GM21717 (cell line): Measurements from ENCODE around the gene CELF1.
"Not testable (repeated sequence)": the region's sequence is repeated elsewhere in the genome, so short reads cannot be mapped to it uniquely, and the experiment has no call there.

Experiments
- ATAC-seq: cut with Tn5 transposase; IDR thresholded peaks from one replicate; pipeline ENCODE4 v1.9.1; 2021; ENCODE audit warnings: mild to moderate bottlenecking, moderate library complexity; ENCODE audit not compliant: unreplicated experiment

Gene CELF1

DNA sequence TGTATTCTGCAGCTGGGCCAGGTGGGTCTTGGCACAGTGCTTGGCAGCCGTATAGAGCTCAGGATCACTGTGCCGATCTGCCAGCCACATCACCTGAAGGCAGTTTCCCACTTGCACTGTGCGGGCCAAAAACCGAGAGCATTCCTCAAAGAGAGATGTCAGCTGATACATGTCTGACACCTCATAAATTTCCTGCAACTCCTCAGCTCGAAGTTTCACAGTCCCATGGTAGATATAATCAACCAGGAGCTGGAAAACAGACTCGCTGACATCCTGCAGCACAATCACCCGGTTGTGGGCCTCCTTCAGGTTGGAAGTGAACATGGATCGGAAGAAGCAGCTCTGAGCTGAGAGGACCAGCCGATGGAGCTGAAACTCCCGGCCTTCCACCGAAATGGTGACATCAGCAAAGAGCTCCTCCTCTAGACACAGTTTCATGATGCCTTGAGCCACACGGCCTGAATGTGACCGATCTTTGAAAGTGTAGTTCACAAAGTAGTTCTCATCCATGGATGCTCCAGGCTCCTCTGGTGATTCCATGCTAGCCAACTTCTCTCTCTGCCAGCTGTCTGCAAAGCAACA, 24.6 kb upstream of the CELF1 start:
- ATAC-seq = no peak

DNA sequence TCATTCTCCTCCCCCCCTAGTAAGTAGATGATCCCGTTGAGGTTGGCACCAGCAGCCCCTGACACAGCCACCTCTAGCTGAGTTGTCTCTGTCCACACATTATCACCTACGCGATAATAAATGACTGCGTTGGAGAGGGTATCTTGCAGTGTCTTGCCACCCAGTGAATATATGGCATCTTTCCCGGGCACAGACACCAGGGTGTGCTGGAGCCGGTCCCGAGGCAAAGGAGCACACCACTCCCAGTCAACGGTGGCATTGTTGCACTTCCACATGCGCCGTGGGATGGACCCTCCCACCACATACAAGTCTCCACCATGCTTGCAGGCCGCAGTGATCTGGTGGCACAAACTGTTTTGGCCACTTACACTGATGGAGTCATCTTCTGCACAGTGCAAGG, 20.4 kb upstream of the CELF1 start:
- ATAC-seq = no peak

DNA sequence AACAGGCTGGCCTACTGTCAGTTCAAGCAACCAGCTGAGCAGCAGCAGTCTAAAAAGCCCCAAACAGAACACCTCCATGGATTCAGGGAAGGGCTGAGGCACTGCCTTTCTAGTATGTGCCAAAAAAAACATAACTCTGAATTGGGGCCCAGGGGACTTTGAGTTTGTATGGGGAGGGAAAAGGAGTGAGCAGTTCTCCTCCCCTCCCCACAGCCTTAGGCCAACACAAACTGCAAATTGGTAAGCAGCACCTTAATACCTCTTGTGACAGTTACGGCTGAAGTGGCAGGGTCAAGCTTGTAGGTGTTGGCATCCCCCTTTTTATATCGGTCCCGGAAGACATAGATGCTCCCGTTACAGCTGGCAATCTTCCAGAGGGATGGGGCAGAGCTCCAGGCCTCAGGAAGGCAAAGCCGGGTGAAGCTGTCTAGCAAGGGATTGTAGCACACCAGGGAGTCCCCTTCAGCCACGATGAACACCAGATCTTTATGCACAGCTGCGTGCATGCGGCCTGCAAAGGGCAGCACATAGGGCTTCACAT, 19.9 kb upstream of the CELF1 start:
- ATAC-seq = no peak

DNA sequence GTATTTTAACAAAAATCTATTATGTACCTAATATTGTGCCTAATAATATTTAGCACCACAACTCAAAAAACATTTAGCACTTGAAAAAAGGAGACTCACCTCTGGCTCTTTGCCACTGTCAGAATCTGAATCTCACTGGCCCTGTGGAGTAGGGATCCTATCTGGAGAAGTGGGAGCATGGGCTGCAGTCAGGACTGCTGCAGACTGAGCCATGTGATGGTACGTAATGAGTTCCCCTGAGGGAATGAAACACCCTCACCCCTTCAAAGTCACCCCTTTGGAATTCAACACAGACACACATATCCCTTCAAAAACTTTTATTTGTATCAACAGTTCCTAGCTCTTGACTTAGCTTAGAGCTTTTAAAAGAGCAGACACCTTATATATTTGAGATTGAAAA, 19.0 kb upstream of the CELF1 start:
- no peak for ATAC-seq

DNA sequence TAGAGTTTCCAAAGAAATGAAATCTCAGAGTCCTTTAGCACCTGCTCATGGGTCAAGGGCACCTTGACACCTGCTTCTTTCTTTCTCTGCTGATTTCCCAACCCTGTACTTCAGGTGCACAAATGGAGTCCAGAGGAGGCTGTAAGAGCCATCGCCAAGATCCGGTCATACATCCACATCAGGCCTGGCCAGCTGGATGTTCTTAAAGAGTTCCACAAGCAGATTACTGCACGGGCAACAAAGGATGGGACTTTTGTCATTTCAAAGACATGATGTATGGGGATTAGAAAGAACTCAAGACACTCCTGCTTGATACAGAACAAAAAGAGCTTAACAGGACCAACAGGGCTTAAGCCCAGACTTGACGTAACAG, 18.4 kb upstream of the CELF1 start:
- ATAC-seq = no peak

DNA sequence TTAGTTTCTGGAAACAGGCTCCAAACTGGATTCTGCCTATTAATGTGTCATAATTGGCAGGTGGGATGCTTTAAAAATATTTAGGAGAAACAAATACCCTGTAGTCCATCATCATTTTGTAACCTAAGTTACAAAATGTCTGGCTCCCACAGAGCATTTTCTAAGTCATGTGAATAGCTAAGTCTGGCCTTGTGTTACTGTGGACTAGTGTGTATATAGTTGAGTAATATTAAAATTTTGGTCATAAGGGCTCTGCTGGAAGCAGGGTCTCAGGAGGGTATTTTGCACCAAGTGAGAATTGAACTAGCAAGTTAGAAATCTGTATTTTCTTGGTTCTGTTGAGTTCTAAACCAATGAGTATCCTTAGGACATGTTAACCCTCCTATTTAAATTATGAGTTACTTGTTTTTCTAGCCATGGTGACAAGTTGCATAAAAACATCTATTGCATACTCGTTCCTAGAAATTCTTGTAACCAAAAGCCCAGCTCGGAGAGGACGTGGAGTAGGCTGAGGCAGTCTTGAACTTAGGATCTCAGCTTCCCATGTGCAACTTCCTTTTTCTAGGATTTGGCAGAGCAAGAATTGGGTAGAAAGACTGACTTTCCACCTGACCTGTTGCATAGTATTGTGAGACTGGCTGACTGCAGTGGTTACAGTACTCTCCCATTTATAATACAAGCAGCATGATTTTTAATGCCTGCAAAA, 17.9 kb upstream of the CELF1 start:
- ATAC-seq = no peak

DNA sequence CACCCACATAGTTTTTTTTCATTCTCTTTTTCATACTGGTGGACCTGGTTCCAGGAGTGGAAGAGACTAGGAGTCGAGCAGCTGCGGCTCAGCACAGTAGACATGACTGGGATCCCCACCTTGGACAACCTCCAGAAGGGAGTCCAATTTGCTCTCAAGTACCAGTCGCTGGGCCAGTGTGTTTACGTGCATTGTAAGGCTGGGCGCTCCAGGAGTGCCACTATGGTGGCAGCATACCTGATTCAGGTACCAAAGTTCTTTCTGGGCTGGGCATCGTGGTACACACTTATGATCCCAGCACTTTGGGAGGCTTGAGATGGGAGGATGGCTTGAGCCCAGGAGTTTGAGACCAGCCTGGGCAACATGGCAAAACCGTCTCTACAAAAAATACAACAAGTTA, 16.7 kb upstream of the CELF1 start:
- no peak for ATAC-seq

DNA sequence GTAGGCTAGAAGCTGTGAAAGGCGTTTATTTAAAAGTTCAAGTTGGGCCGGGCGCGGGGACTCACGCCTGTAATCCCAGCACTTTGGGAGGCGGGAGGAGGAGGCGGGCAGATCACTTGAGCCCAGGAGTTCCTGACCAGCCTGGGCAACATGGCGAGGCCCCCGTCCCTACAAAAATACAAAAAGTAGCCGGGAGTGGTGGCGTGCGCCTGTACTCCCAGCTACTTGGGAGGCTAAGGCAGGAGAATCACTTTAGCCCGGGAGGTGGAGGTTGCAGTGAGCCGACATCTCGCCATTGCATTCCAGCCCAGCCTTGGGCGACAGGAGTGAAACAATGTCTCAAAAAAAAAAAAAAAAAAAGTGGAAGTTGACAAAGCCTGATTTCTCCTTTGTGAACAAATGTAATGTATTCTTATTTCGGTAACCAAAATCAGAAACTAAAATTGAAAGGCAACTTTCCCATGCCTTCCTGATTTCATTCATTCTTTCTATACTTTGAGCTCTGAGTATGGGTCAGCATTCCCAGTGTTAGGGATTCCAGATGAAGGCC, 13.3 kb upstream of the CELF1 start:
- ATAC-seq = peak; percentile 13

DNA sequence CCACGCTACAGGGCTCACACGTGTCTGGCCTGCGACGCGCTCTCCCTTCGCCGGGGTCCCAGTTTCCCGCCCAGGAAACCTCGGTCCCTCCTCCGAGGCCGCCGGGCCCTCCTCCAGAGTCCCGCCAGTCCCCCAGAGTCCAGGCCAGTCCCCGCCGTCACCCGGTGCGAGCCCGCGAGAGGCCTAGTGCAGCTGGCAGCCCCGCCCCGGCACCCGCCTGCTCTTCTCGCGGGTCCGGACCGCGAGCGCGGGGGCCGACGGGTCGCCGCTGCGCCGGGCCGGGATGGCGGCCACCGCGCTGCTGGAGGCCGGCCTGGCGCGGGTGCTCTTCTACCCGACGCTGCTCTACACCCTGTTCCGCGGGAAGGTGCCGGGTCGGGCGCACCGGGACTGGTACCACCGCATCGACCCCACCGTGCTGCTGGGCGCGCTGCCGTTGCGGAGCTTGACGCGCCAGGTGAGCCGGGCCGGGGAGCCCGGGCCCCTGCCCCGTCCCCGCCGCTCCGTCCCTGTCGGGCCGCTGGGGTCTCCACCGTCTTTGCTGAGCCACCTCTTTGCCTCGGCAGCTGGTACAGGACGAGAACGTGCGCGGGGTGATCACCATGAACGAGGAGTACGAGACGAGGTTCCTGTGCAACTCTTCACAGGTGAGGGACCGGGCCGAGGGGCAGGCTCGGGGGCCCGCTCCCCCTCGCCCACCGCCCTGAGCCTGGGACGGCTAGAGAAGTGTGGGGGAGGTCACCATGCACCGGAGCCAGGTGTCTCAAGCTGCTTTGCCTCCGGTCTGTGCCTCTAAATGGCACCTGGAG, 12.6 kb upstream of the CELF1 start, which contains the start of gene PTPMT1:
TSS of gene PTPMT1 (plus strand) at position 260 of the 809 bp plus-strand sequence. CDS start at position 284, 24 bp downstream.
- peak; percentile 81 for ATAC-seq

DNA sequence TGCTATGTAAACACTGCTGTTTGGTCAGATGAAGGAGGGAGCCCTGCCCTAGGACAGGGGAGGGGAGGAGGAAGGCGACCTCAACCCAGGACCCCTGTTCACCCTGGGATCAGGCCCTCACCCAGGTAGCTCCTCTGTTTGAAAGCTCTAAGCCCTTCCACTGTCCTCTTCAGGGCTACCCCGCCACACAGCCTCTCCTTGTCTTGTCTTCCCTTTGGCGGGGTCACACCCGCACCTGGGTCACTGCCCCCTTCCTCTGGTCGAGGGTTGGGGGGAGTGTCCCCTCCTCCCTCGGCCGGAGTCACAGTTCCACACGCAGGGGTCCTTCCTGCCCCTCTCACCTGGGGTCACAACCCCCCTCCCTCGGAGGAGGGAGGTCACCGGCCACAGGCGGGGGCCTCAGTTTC, 12.0 kb upstream of the CELF1 start:
- ATAC-seq = peak; percentile 2

DNA sequence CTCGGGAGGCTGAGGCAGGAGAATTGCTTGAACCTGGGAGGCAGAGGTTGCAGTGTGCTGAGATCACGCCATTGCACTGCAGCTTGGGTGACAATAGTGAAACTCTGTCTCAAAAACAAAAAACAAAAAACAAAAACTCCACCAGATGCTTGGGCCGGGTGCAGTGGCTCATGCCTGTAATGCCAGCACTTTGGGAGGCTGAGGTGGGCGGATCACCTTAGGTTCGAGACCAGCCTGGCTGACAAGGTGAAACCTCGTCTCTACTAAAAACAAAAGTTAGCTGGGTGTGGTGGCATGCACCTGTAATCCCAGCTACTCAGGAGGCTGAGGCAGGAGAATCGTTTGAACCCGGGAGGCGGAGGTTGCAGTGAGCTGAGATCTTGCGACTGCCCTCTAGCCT, 11.4 kb upstream of the CELF1 start:
- not testable (repeated sequence) for ATAC-seq

DNA sequence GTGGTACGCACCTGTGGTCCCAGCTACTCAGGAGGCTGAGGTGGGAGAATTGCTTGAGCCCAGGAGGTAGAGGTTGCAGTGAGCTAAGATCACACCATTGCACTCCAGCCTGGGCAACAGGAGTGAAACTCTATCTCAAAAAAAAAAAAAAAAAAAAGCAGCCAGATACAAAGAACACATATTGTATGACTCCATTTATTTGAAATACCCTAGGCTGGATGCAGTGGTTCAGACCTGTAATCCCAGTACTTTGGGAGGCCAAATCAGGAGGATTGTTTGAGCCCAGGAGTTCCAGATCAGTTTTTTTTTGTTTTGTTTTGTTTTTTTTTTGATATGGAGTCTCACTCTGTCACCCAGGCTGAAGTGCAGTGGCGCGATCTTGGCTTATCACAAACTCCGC, 9.5 kb upstream of the CELF1 start:
- not testable (repeated sequence) for ATAC-seq

DNA sequence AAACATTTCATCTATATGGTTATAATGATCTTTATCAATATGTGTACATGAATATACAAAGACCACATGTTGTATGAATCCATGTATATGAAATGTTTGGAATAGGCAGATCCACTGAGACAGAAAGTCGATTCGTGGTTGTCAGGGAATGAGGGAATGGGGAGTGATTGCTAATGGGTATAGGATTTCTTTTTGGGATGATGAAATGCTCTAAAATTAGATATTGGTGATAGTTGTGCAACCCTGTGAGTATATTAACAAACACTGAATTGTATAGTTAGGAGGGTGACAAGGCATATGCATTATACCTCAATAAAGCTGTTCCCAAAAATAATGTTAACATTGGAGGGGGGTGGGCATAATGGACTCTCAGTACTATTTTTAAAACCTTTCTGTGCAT, 7.5 kb upstream of the CELF1 start:
- ATAC-seq = no peak

DNA sequence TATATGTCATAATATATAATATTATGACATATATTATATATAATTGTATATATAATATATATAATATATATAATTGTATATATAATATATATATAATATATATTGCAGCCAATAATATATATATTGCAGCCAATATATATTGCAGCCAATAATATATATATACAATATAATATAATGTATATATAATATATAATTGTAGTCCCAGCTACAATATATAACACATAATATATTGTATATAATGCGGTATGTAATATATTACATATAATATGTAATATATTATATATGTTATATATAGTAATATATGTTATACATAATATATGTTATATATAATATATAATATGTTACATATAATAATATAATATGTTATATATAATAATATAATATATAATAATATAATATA, 5.8 kb upstream of the CELF1 start:
- ATAC-seq = no peak

DNA sequence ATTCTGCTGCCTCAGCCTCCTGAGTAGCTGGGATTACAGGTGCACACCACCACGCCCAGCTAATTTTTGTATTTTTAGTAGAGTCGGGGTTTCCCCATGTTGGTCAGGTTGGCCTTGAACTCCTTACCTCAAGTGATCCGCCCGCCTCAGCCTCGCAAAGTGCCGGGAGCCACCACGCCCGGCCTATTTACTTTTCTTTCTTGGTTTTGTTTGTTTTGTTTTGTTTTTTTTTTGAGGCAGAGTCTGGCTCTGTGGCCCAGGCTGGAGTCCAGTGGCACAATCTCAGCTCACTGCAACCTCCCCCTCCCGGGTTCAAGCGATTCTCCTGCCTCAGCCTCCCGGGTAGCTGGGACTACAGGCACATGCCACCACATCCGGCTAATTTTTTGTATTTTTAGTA, 4.1 kb upstream of the CELF1 start:
- ATAC-seq = not testable (repeated sequence)

DNA sequence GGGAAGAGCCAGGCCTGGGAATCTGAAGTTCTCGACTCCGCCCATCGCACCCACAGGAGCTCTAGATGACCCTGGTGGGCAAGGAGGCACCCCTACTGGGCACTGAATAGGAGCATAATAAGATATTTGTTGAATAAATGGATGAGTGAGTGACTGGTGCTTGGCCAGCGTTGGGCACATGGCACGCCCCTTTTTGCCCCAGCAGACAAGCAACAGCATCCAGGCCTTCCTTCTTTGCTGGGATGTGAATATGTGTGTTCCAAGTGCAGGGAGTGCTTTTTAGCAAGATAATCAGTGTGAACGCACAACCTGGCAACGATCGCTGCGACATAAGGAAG, 443 bp upstream of the CELF1 start:
- peak; percentile 16 for ATAC-seq

DNA sequence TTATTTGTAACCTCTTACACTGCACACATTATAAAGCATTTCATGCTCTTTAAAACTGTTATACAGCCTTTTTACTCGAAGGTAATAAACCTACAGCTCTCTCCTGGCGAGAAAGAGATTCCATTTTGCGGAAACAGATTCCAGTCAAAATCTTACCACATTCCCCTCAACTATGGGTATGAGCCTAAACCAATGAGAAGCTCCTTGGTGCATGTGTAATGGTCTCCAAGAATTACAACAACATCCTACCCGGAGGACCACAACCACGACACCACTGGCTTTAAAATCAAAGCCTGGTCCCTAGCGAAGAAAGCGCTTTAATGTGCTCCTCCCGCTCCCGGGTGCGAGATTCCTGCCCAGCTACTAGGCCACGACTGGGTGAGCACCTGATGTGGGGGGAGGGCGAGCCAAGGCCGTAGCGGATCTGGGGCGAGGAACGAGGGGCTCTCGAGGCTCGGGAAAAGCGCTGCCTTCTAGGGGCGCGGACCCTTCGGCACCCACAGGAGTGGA, 821 bp downstream of the CELF1 start:
- ATAC-seq = peak; percentile 8

DNA sequence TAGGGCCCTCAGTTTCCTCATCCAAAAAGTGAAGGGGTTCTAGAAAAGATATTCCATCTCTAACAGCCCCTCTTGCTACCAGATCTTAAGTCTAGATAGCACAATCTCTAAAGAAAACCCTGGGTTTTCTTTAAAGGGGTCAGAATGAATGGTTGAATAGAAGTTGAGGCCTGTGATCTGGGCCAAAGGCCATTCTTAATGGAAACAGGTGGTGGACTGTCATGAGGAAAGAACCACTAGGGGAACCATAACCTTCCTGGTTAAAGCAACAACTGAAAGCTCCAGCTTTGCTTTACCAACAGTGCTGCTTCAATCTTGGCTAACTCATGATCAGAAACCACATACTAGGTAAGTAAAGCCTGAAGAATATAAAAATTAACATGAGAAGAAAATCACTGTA, 1.8 kb downstream of the CELF1 start:
- no peak for ATAC-seq

DNA sequence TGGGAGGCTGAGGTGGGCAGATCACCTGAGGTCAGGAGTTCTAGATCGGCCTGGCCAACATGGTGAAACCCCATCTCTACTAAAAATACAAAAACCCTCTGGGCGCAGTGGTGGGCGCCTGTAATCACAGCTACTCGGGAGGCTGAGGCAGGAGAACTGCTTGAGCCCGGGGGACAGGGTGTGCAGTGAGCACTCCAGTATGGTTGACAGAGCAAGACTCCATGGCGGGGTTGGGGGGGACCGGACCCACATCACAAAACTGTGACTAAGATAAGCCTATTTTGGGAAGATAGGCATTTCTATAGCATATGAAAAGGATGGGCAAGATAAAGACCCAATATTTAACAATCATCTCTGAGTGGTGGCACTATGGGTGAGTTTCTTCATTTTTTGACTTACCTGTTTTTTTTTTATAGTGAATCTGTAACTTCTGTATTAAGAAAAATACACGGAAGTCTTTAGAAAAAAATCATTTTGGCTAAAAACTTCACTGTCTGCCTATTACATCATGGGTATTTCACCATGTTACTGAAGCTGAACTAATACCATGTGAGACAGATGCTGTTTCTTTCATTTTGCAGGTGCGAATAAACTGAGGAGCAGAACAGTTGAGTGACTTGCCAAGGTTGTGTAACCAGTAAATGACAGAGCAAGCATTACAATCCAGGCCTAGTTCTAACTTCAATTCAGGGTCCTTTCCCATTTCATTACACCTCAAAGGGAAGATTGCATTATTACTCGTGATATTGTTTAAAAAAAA, 2.5 kb downstream of the CELF1 start:
- no peak for ATAC-seq

DNA sequence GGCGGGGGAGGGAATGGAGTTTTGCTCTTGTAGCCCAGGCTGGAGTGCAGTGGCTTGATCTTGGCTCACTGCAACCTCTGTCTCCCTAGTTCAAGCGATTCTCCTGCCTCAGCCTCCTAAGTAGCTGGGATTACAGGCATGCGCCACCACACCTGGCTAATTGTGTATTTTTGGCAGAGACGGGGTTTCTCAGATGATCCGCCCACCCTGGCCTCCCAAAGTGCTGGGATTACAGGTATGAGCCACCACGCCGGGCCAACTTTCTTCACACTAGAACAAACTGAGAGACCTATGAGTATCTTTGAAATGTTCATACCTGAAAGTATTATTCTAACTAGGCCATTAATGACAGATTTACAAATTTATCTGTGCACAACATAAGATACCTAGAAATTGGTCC, 6.7 kb downstream of the CELF1 start:
- ATAC-seq = not testable (repeated sequence)

DNA sequence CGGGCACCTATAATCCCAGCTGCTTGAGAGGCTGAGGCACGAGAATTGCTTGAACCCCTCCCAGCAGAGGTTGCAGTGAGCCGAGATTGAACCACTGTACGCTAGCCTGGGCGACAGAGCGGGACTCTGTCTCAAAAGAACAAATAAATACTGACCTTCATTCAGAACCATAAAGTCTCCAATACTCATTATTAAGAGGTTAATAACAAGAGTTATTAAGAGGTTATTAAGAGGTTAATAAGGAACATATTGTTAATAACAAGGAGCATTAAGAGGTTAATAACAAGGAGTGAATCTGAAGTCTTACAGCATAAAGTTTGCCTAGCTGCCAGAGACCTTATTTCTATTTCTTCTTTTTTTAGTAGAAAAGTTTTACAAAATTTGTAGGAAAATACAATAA, 7.6 kb downstream of the CELF1 start:
- ATAC-seq = no peak
